PFSK-1 (cell line): ENCODE results near the gene E2F1.

Experiments
- FOXP2 ChIP-seq: optimal IDR thresholded peaks from 2 replicates; pipeline ENCODE3; 2011; ENCODE audit warnings: borderline replicate concordance, control low read depth, inconsistent platforms; ENCODE audit not compliant: insufficient read depth; ENCODE audit errors: extremely low read length, extremely low read depth
- POLR2AphosphoS5 ChIP-seq: IDR thresholded peaks from 2 replicates; pipeline ENCODE4 v1.6.1; 2012; ENCODE audit warnings: low read depth, mild to moderate bottlenecking, control low read depth, low read length, moderate library complexity
- REST ChIP-seq, 2 experiments: IDR thresholded peaks; 2 replicates each; pipeline versions ENCODE4 v1.6.1 to v1.8.0; 2011 to 2012; ENCODE audit warnings: low read depth in 2 of 2, low read length in 2 of 2, control low read depth in 1 of 2, inconsistent platforms in 1 of 2, mild to moderate bottlenecking in 1 of 2, moderate library complexity in 1 of 2; ENCODE audit not compliant: insufficient read depth in 1 of 2
- SIN3A ChIP-seq: IDR thresholded peaks from 2 replicates; pipeline ENCODE4 v1.6.1; 2012; ENCODE audit warnings: mild to moderate bottlenecking, low read length, moderate library complexity, borderline replicate concordance; ENCODE audit not compliant: insufficient read depth
- TAF1 ChIP-seq: IDR thresholded peaks from 2 replicates; pipeline ENCODE4 v1.6.1; 2012; ENCODE audit warnings: low read length, control low read depth, borderline replicate concordance; ENCODE audit not compliant: insufficient read depth

The E2F1 gene

GRCh38 chr20:33674294-33675135, 11.7 kb downstream of the E2F1 start, which contains the start of gene NECAB3:
Gene NECAB3 (minus strand): TSS chr20:33674428. CDS start chr20:33674352, 76 bp downstream.
- no peak for TF ChIP-seq REST (IDR thresholded peaks at IDR 0.05; ENCODE audit: insufficient read depth in 1 of 2, low read depth in 2 of 2, low read length in 2 of 2)
- peak; percentile 77; the same call in 1 of the 2 replicates for TF ChIP-seq TAF1
- TF ChIP-seq FOXP2, result peak; percentile 54
- TF ChIP-seq POLR2AphosphoS5, result peak; percentile 58; the same call in 1 of the 2 replicates
- TF ChIP-seq SIN3A, result no peak

- TF ChIP-seq TAF1, result no peak
- no peak for TF ChIP-seq FOXP2
- TF ChIP-seq REST (IDR thresholded peaks at IDR 0.05; ENCODE audit: insufficient read depth in 1 of 2, low read depth in 2 of 2, low read length in 2 of 2), result no peak
Measured at GRCh38 chr20:33673410-33674293, 12.5 kb downstream of the E2F1 start.

GRCh38 chr20:33673114-33673409, 13.1 kb downstream of the E2F1 start:
- TF ChIP-seq POLR2AphosphoS5 (no peak), TAF1 (no peak), REST (IDR thresholded peaks at IDR 0.05; ENCODE audit: insufficient read depth in 1 of 2, low read depth in 2 of 2, low read length in 2 of 2) (no peak), FOXP2 (no peak), SIN3A (no peak)

- TF ChIP-seq REST (IDR thresholded peaks at IDR 0.05; ENCODE audit: insufficient read depth in 1 of 2, low read depth in 2 of 2, low read length in 2 of 2) (no peak), TAF1 (no peak), SIN3A (no peak), POLR2AphosphoS5 (no peak), FOXP2 (no peak)
Measured at GRCh38 chr20:33672426-33673113, 13.6 kb downstream of the E2F1 start.
